Endothelial cell of umbilical vein (primary cell): ENCODE data around the gene TCERG1L. TPM values are rescaled to one million over a fixed set of nuclear protein-coding genes. Genes with fewer than 3 reads are reported as not detected.

Source experiments
- BruUV-seq: library from RNA; stranded (reverse); fragments of 400-500 nt; replicated peaks from 2 replicates; lab custom pipeline; 2021; lab: Mats Ljungman, UMichigan
- CTCF ChIA-PET: fragments of 300-600, 350-600 bp; sonication (Branson Sonifier 250); formaldehyde crosslinking; loops from one replicate; lab custom pipeline; 2021; ENCODE audit warnings: antibody characterized with exemption, inconsistent platforms; lab: Charles Lee
- POLR2A ChIA-PET: fragments of 300-600, 350-600 bp; sonication (Branson Sonifier 250); formaldehyde crosslinking; loops from one replicate; lab custom pipeline; 2021; ENCODE audit warnings: antibody characterized with exemption, inconsistent platforms; lab: Charles Lee
- DNase-seq: peaks from one replicate; pipeline ENCODE4 v3.0.0-alpha.2; 2011; ENCODE audit warnings: low read depth, low spot score
- FAIRE-seq: peaks from 2 replicates; lab custom pipeline; 2011; peaks lifted over from hg19 to GRCh38; lab: Jason Lieb, UNC
- H2AFZ ChIP-seq: 2 replicates; pipeline ENCODE4 v1.6.0; 2012; ENCODE audit warnings: low read depth, low read length, control low read depth, inconsistent platforms
- H3K27ac ChIP-seq: 2 replicates; pipeline ENCODE4 v1.5.1; 2011; ENCODE audit warnings: low read depth, mild to moderate bottlenecking, control low read depth, low read length, moderate library complexity; ENCODE audit not compliant: insufficient read depth
- H3K27me3 ChIP-seq, 2 experiments: 2 replicates each; pipeline versions ENCODE4 v1.6.0 to v1.6.1; 2011; ENCODE audit warnings: low read length in 2 of 2, mixed read lengths in 1 of 2; ENCODE audit not compliant: control insufficient read depth in 2 of 2, insufficient read depth in 2 of 2
- H3K36me3 ChIP-seq, 2 experiments: 2 replicates in 1 of 2; 3 replicates in 1 of 2; pipeline ENCODE4 v1.5.1; 2011; ENCODE audit warnings: low read length in 2 of 2, mild to moderate bottlenecking in 1 of 2, moderate library complexity in 1 of 2; ENCODE audit not compliant: control insufficient read depth in 2 of 2, insufficient read depth in 2 of 2; ENCODE audit errors: extremely low read depth in 1 of 2
- H3K4me1 ChIP-seq: 3 replicates; pipeline ENCODE4 v1.5.1; 2011; ENCODE audit warnings: mild to moderate bottlenecking, low read length; ENCODE audit not compliant: control insufficient read depth, insufficient read depth; ENCODE audit errors: extremely low read depth
- H3K4me2 ChIP-seq: 2 replicates; pipeline ENCODE4 v1.6.1; 2011; ENCODE audit warnings: low read length, control low read depth, mixed read lengths; ENCODE audit not compliant: insufficient read depth
- H3K4me3 ChIP-seq, 3 experiments: fragments of 200-600 bp in 1 of 3; sonication (generic), shearing (Covaris generic) in 1 of 3; replicated peaks in 1 of 3; 2 replicates each; pipeline ENCODE4 v1.5.1; 2011 to 2016; ENCODE audit warnings: control low read depth in 3 of 3, low read length in 3 of 3, mild to moderate bottlenecking in 2 of 3, inconsistent platforms in 1 of 3, low read depth in 1 of 3, moderate library complexity in 1 of 3; ENCODE audit not compliant: insufficient read depth in 1 of 3
- H3K79me2 ChIP-seq: 2 replicates; pipeline ENCODE4 v1.6.0; 2012; ENCODE audit warnings: low read length, inconsistent platforms; ENCODE audit not compliant: control insufficient read depth, insufficient read depth
- H3K9ac ChIP-seq: replicated peaks from 2 replicates; pipeline ENCODE3; 2011; ENCODE audit warnings: low read length, control low read depth; ENCODE audit not compliant: insufficient read depth; ENCODE audit errors: extremely low read depth
- H3K9me1 ChIP-seq: replicated peaks from 3 replicates; pipeline ENCODE4 v1.6.0; 2011; ENCODE audit warnings: mild to moderate bottlenecking, low read length; ENCODE audit not compliant: control insufficient read depth, insufficient read depth; ENCODE audit errors: extremely low read depth
- H3K9me3 ChIP-seq: replicated peaks from 2 replicates; pipeline ENCODE4 v1.5.1; 2012; ENCODE audit warnings: low read length, inconsistent platforms; ENCODE audit not compliant: control insufficient read depth, insufficient read depth
- H4K20me1 ChIP-seq: replicated peaks from 2 replicates; pipeline ENCODE3; 2011; ENCODE audit warnings: mild to moderate bottlenecking, low read length; ENCODE audit not compliant: control insufficient read depth, insufficient read depth; ENCODE audit errors: extremely low read depth
- EZH2 ChIP-seq: IDR thresholded peaks from 2 replicates; pipeline ENCODE4 v1.6.1; 2012; ENCODE audit warnings: borderline replicate concordance, low read depth, mild to moderate bottlenecking, moderate library complexity, low read length, inconsistent platforms; ENCODE audit not compliant: severe bottlenecking
- FOS ChIP-seq: IDR thresholded peaks from 2 replicates; pipeline ENCODE4 v1.6.1; 2011; ENCODE audit warnings: mild to moderate bottlenecking, low read length, moderate library complexity, borderline replicate concordance; ENCODE audit not compliant: insufficient read depth
- GATA2 ChIP-seq: IDR thresholded peaks from 2 replicates; pipeline ENCODE4 v1.7.0; 2011; ENCODE audit warnings: low read depth, mild to moderate bottlenecking, moderate library complexity, mixed read lengths, low read length; ENCODE audit not compliant: insufficient read length, insufficient read depth
- JUN ChIP-seq: IDR thresholded peaks from 2 replicates; pipeline ENCODE4 v1.6.1; 2011; ENCODE audit warnings: borderline replicate concordance, low read depth; ENCODE audit not compliant: insufficient read length, insufficient read depth
- MYC ChIP-seq: IDR thresholded peaks from one replicate; pipeline ENCODE4 v1.6.1; 2011; ENCODE audit warnings: mild to moderate bottlenecking, low read depth, low read length
- POLR2A ChIP-seq: IDR thresholded peaks from 2 replicates; pipeline ENCODE4 v1.6.1; 2012; ENCODE audit warnings: low read depth, mild to moderate bottlenecking, control low read depth, low read length
- POLR2AphosphoS5 ChIP-seq: IDR thresholded peaks from 2 replicates; pipeline ENCODE4 v1.6.1; 2012; ENCODE audit warnings: low read depth, mild to moderate bottlenecking, control low read depth, low read length, moderate library complexity; ENCODE audit not compliant: insufficient read depth
- dilution Hi-C: fragments of 300-500 bp; cut with MboI; formaldehyde crosslinking; loops from one replicate; pipeline ENCODE4 v1.15.0; 2019; ENCODE audit warnings: low sequenced_read_pairs; ENCODE audit not compliant: extremely low pct_ligation_motif_present
- intact Hi-C: fragments of 100-400 bp; cut with micrococcal nuclease; formaldehyde crosslinking; loops from one replicate; pipeline ENCODE4 v1.10.0; 2022
- polyA plus RNA-seq, 4 experiments: library from polyadenylated mRNA; depleted of rRNA in 3 of 4; stranded (reverse) in 3 of 4; unstranded in 1 of 4; fragments of >200 nt; gene quantifications; 2 replicates each; pipeline versions ENCODE4 v1.2.1 to v1.2.3, GENCODE V29; 2011 to 2012; ENCODE audit warnings: missing spikeins in 1 of 4
- total RNA-seq: library from RNA; stranded (reverse); gene quantifications from 2 replicates; pipeline ENCODE4 v1.2.3, GENCODE V29; 2021
- TF ChIP-seq, protein P1 (sequence below): IDR thresholded peaks from 2 replicates; pipeline ENCODE4 v1.6.1; 2011; ENCODE audit not compliant: insufficient read depth, insufficient read length
- TF ChIP-seq, protein P2 (sequence below), 2 donors: IDR thresholded peaks; 1 replicate in 1 of 2; 2 replicates in 1 of 2; pipeline ENCODE4 v1.5.1; 2011; ENCODE audit warnings: low read length in 2 of 2, mild to moderate bottlenecking in 2 of 2, moderate library complexity in 2 of 2, control low read depth in 1 of 2, inconsistent platforms in 1 of 2, low read depth in 1 of 2; ENCODE audit not compliant: insufficient read depth in 1 of 2; ENCODE audit errors: extremely low read depth in 1 of 2

The TCERG1L gene
- total and polyA plus RNA-seq, 2 donors (not counting 3 experiments of a cell fraction or from before 2014, with no cell fraction given) = not detected

DNA sequence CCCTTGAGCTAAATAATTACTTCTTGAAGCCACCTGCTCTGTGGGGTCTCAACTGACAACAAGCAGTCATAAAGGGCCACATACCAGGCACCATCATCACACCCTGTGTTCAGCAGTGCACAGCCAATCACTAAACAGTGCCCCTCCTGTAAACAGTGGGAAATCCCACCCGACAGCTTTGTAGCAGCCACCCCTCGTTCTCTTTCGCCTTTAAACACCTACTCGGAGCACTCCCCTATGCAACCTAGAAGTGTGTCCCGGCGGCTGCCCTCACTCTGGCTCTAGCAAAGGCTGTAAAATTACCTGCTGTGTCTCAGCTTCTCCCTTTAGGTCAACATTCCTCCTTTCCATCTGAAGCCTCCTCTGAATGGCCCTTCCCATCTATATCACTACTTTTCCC lies 111.9 kb downstream of the TCERG1L start:
- TF ChIP-seq, protein P1, sequence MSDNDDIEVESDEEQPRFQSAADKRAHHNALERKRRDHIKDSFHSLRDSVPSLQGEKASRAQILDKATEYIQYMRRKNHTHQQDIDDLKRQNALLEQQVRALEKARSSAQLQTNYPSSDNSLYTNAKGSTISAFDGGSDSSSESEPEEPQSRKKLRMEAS = no peak
- TF ChIP-seq EZH2 (no peak), GATA2 (no peak), MYC (no peak), POLR2AphosphoS5 (no peak), POLR2A (no peak), JUN (no peak), FOS (no peak)
- TF ChIP-seq, protein P2, sequence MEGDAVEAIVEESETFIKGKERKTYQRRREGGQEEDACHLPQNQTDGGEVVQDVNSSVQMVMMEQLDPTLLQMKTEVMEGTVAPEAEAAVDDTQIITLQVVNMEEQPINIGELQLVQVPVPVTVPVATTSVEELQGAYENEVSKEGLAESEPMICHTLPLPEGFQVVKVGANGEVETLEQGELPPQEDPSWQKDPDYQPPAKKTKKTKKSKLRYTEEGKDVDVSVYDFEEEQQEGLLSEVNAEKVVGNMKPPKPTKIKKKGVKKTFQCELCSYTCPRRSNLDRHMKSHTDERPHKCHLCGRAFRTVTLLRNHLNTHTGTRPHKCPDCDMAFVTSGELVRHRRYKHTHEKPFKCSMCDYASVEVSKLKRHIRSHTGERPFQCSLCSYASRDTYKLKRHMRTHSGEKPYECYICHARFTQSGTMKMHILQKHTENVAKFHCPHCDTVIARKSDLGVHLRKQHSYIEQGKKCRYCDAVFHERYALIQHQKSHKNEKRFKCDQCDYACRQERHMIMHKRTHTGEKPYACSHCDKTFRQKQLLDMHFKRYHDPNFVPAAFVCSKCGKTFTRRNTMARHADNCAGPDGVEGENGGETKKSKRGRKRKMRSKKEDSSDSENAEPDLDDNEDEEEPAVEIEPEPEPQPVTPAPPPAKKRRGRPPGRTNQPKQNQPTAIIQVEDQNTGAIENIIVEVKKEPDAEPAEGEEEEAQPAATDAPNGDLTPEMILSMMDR (IDR thresholded peaks at IDR 0.05; ENCODE audit: extremely low read depth in 1 of 2, insufficient read depth in 1 of 2, low read depth in 1 of 2, low read length in 2 of 2) = no peak
- POLR2A ChIA-PET = no interaction called here
- Histone ChIP-seq H4K20me1 (no peaks in the 10 kb centered on the region), H3K9me3 (peaks cover 8% of the 10 kb centered on the region), H3K36me3 (no peaks in the 10 kb centered on the region), H3K4me2 (no peak overlapping the region), H2AFZ (no peak overlapping the region), H3K9me1 (no peaks in the 10 kb centered on the region), H3K27me3 (no peaks in the 10 kb centered on the region), H3K9ac (no peak overlapping the region), H3K4me1 (no peaks in the 10 kb centered on the region), H3K4me3 (no peak overlapping the region), H3K27ac (no peak overlapping the region), H3K79me2 (no peaks in the 10 kb centered on the region)
- dilution Hi-C loops = no loop called here
- DNase-seq (no peak), FAIRE-seq (no peak)
- CTCF ChIA-PET = no interaction called here
- no TSS peak for BruUV-seq
- intact Hi-C loops = no loop called here
